Limb (tissue), 2 donors: Measurements from ENCODE around the gene RHBDF1.

Experiments
- DNase-seq, 2 donors: peaks; one replicate each; pipeline ENCODE4 v3.0.0-alpha.2; 2016; ENCODE audit errors: extremely low spot score in 2 of 2

Gene RHBDF1

GRCh38 chr16:75580-76501 is 3.4 kb upstream of the RHBDF1 start:
- peak; percentile 72 for DNase-seq

- DNase-seq: no peak
These were observed 2.4 kb upstream of the RHBDF1 start for GRCh38 chr16:74747-75334.

- DNase-seq: no peak
These were observed 1.8 kb upstream of the RHBDF1 start for GRCh38 chr16:74051-74746.

- peak; percentile 60 to 76 for DNase-seq
These were observed 660 bp downstream of the RHBDF1 start for GRCh38 chr16:71540-72401.

- no peak for DNase-seq
These were observed 1.3 kb downstream of the RHBDF1 start for GRCh38 chr16:71210-71539.

GRCh38 chr16:69181-69580 is 3.2 kb downstream of the RHBDF1 start:
- no peak for DNase-seq

GRCh38 chr16:67884-68789 is 4.3 kb downstream of the RHBDF1 start:
- DNase-seq: peak in 1 of 2 donors; percentile 61

- DNase-seq: peak in 1 of 2 donors; percentile 40
These were observed 5.1 kb downstream of the RHBDF1 start for GRCh38 chr16:67183-67791.

- DNase-seq: peak in 1 of 2 donors; percentile 33
These were observed 5.9 kb downstream of the RHBDF1 start for GRCh38 chr16:66309-67182.

- peak; percentile 60 to 87 for DNase-seq
These were observed 6.7 kb downstream of the RHBDF1 start for GRCh38 chr16:65745-66144.

GRCh38 chr16:64914-65255 is 7.5 kb downstream of the RHBDF1 start:
- DNase-seq: no peak

GRCh38 chr16:63998-64913 is 8.2 kb downstream of the RHBDF1 start:
- no peak for DNase-seq

- peak in 1 of 2 donors; percentile 27 for DNase-seq
These were observed 9.0 kb downstream of the RHBDF1 start for GRCh38 chr16:63466-63865.

- no peak for DNase-seq
These were observed 9.5 kb downstream of the RHBDF1 start for GRCh38 chr16:62968-63391.

GRCh38 chr16:62283-62967 is 10.0 kb downstream of the RHBDF1 start:
- no peak for DNase-seq

- DNase-seq: no peak
These were observed 10.6 kb downstream of the RHBDF1 start for GRCh38 chr16:61879-62281.
